Stomach (tissue), 9 donors: Measurements from ENCODE around the gene PCDH9. TPM values are rescaled to one million over a fixed set of nuclear protein-coding genes. Genes with fewer than 3 reads are reported as not detected.
A peak's percentile ranks its signal among the peaks of the same experiment; 100 is the strongest.

ENCODE experiments used
- DNase-seq, 2 donors: peaks; one replicate each; pipeline versions ENCODE4 v3.0.0 to v3.0.0-alpha.2; 2013 to 2019
- H3K27ac ChIP-seq, 5 donors: fragments of 200-600 bp in 4 of 5; sonication (generic) in 4 of 5; one replicate each; pipeline ENCODE4 v1.5.1; 2013 to 2019; ENCODE audit warnings: mild to moderate bottlenecking in 1 of 5, moderate library complexity in 1 of 5
- H3K27me3 ChIP-seq, 3 donors: fragments of 200-600 bp; sonication (generic); one replicate each; pipeline ENCODE4 v1.5.1; 2017 to 2019; ENCODE audit warnings: mixed run types in 1 of 3
- H3K36me3 ChIP-seq, 4 donors: fragments of 200-600 bp; sonication (generic); 1 replicate in 3 of 4; 2 replicates in 1 of 4; pipeline ENCODE4 v1.5.1; 2016 to 2019
- H3K4me1 ChIP-seq, 4 donors: fragments of 200-600 bp; sonication (generic); one replicate each; pipeline ENCODE4 v1.5.1; 2016 to 2019
- H3K4me3 ChIP-seq, 4 donors: fragments of 200-600 bp; sonication (generic) in 3 of 4; one replicate each; pipeline ENCODE4 v1.5.1; 2016 to 2019; ENCODE audit warnings: mild to moderate bottlenecking in 1 of 4
- H3K9me3 ChIP-seq, 4 donors: fragments of 200-600 bp; sonication (generic); one replicate each; pipeline ENCODE4 v1.5.1; 2016 to 2019
- CTCF ChIP-seq, 7 experiments: fragments of 450-650 bp in 4 of 7; fragments of 200-600 bp in 3 of 7; sonication (generic) in 3 of 7; IDR thresholded peaks; one replicate each; pipeline ENCODE4 v1.5.1; 2016 to 2019; ENCODE audit warnings: antibody characterized with exemption in 7 of 7, control low read depth in 2 of 7, mild to moderate bottlenecking in 1 of 7
- EP300 ChIP-seq: sonication (generic); formaldehyde crosslinking; IDR thresholded peaks from one replicate; pipeline ENCODE4 v1.6.1; 2017; ENCODE audit warnings: antibody characterized with exemption
- POLR2A ChIP-seq, 4 donors: fragments of 450-650 bp; IDR thresholded peaks; one replicate each; pipeline ENCODE4 v1.6.1; 2016; ENCODE audit warnings: antibody characterized with exemption in 4 of 4, control low read depth in 2 of 4, mild to moderate bottlenecking in 1 of 4, moderate library complexity in 1 of 4
- POLR2AphosphoS5 ChIP-seq, 3 donors: sonication (generic); formaldehyde crosslinking; IDR thresholded peaks; one replicate each; pipeline ENCODE4 v1.6.1; 2016; ENCODE audit warnings: antibody characterized with exemption in 3 of 3
- WGBS, 5 donors: extraction: QIAGEN DNeasy Blood & Tissue Kit in 3 of 5; methylation state at CpG; one replicate each; pipeline versions ENCODE4 v1.1.5 to v1.1.7; 2013 to 2018; 5-methylcytosine and 5-hydroxymethylcytosine counted together
- intact Hi-C: fragments of 100-400 bp; cut with DNase I; formaldehyde crosslinking; loops from one replicate; pipeline ENCODE4 v1.15.1; 2023; ENCODE audit warnings: low total_unique reads
- polyA plus RNA-seq, 3 donors: library from polyadenylated mRNA; stranded (reverse); fragments of 200-250 nt; gene quantifications; one replicate each; pipeline ENCODE4 v1.2.3, GENCODE V29; 2013
- total RNA-seq, 5 donors: library from RNA; depleted of rRNA; stranded (reverse); fragments of >200 nt; gene quantifications; one replicate each; pipeline versions ENCODE4 v1.1.0 to v1.2.3, GENCODE V29; 2014 to 2016
- donor health status: healthy with polysubstance abuse.
- donor health status: Bipolar disorder and iron deficiency.
- donor health status: healthy.

Gene PCDH9
- total and polyA plus RNA-seq, 8 donors, result 0.40 to 36.2 (median 3.7) TPM

- TF ChIP-seq POLR2AphosphoS5 (IDR thresholded peaks at IDR 0.05) (no peak), CTCF (IDR thresholded peaks at IDR 0.05) (no peak), EP300 (no peak), POLR2A (IDR thresholded peaks at IDR 0.05) (no peak)
- H3K27me3 ChIP-seq, result no peaks in the 10 kb centered on the region
- peak in 1 of 2 donors; percentile 72 for DNase-seq
- no peaks in the 10 kb centered on the region for H3K9me3 ChIP-seq
- H3K36me3 ChIP-seq, result no peaks in the 10 kb centered on the region
- WGBS, 5 donors, result 41 to 64% (median 55%) methylated on average over 6 of the region's 6 CpGs
- H3K27ac ChIP-seq, result no peak overlapping the region
- intact Hi-C loops, result no loop called here
- no peak overlapping the region for H3K4me3 ChIP-seq
- peaks cover 0 to 19% (median 15%) of the 10 kb centered on the region in 4 donors for H3K4me1 ChIP-seq
These were observed 82.6 kb downstream of the PCDH9 start for GRCh38 chr13:67147342-67148133.

GRCh38 chr13:67146523-67147130 is 83.5 kb downstream of the PCDH9 start:
- TF ChIP-seq POLR2AphosphoS5 (IDR thresholded peaks at IDR 0.05), result no peak
- TF ChIP-seq POLR2A (IDR thresholded peaks at IDR 0.05), result no peak
- TF ChIP-seq EP300, result no peak
- no peak for TF ChIP-seq CTCF (IDR thresholded peaks at IDR 0.05)
- Histone ChIP-seq H3K4me1 (peaks cover 0 to 19% (median 15%) of the 10 kb centered on the region in 4 donors), H3K27ac (no peak overlapping the region), H3K4me3 (no peak overlapping the region), H3K9me3 (no peaks in the 10 kb centered on the region), H3K36me3 (no peaks in the 10 kb centered on the region), H3K27me3 (no peaks in the 10 kb centered on the region)
- intact Hi-C loops, result no loop called here
- DNase-seq, result no peak
- WGBS, 5 donors, result 54 to 72% (median 63%) methylated on average over 4 of the region's 4 CpGs

GRCh38 chr13:67145950-67146349 is 84.2 kb downstream of the PCDH9 start:
- Histone ChIP-seq H3K27ac (no peak overlapping the region), H3K27me3 (no peaks in the 10 kb centered on the region), H3K4me1 (peaks cover 0 to 19% (median 14%) of the 10 kb centered on the region in 4 donors), H3K9me3 (no peaks in the 10 kb centered on the region), H3K36me3 (no peaks in the 10 kb centered on the region), H3K4me3 (no peak overlapping the region)
- DNase-seq, result no peak
- TF ChIP-seq CTCF (IDR thresholded peaks at IDR 0.05), result no peak
- no peak for TF ChIP-seq POLR2A (IDR thresholded peaks at IDR 0.05)
- TF ChIP-seq POLR2AphosphoS5 (IDR thresholded peaks at IDR 0.05), result no peak
- intact Hi-C loops, result no loop called here
- WGBS, 5 donors, result 32 to 58% (median 44%) methylated on average over 1 of the region's 1 CpG

GRCh38 chr13:67143544-67144115 is 86.5 kb downstream of the PCDH9 start:
- WGBS, 5 donors, result 72 to 81% (median 74%) methylated on average over 4 of the region's 4 CpGs
- TF ChIP-seq POLR2AphosphoS5 (IDR thresholded peaks at IDR 0.05) (no peak), CTCF (IDR thresholded peaks at IDR 0.05) (no peak), POLR2A (IDR thresholded peaks at IDR 0.05) (no peak)
- Histone ChIP-seq H3K9me3 (no peaks in the 10 kb centered on the region), H3K4me3 (no peak overlapping the region), H3K27ac (no peak overlapping the region), H3K36me3 (no peaks in the 10 kb centered on the region), H3K27me3 (no peaks in the 10 kb centered on the region), H3K4me1 (peaks cover 0 to 19% (median 14%) of the 10 kb centered on the region in 4 donors)
- DNase-seq, result no peak
- intact Hi-C loops, result no loop called here
